Hematopoietic multipotent progenitor cell treated with erythropoietin and hydrocortisone succinate and interleukin-3 and kit ligand, for 17 days (in vitro differentiated cells): ENCODE data around the gene FGL2.
"Not testable (repeated sequence)": the region's sequence is repeated elsewhere in the genome, so short reads cannot be mapped to it uniquely, and the experiment has no call there.

Experiments
- DNase-seq: peaks from one replicate; pipeline ENCODE4 v3.0.0-alpha.2; 2015; ENCODE audit warnings: low spot score

The FGL2 gene

GRCh38 chr7:77216181-77216845 lies 16.7 kb upstream of the FGL2 start:
- DNase-seq = no peak

- no peak for DNase-seq
Measured at GRCh38 chr7:77209479-77210139, 10.0 kb upstream of the FGL2 start.

- no peak for DNase-seq
Measured at GRCh38 chr7:77208416-77208815, 8.8 kb upstream of the FGL2 start.

- no peak for DNase-seq
Measured at GRCh38 chr7:77205706-77206105, 6.1 kb upstream of the FGL2 start.

- no peak for DNase-seq
Measured at GRCh38 chr7:77202481-77202976, 2.9 kb upstream of the FGL2 start.

GRCh38 chr7:77200542-77200941 lies 923 bp upstream of the FGL2 start:
- DNase-seq = no peak

GRCh38 chr7:77197141-77197540 lies 2.5 kb downstream of the FGL2 start:
- DNase-seq = no peak

- no peak for DNase-seq
Measured at GRCh38 chr7:77188731-77189437, 10.7 kb downstream of the FGL2 start.

- DNase-seq = no peak
Measured at GRCh38 chr7:77185866-77186265, 13.8 kb downstream of the FGL2 start.

GRCh38 chr7:77184990-77185389 lies 14.6 kb downstream of the FGL2 start:
- no peak for DNase-seq

- no peak for DNase-seq
Measured at GRCh38 chr7:77184463-77184862, 15.2 kb downstream of the FGL2 start.

GRCh38 chr7:77182261-77182660 lies 17.4 kb downstream of the FGL2 start:
- DNase-seq = no peak

GRCh38 chr7:77181734-77182133 lies 17.9 kb downstream of the FGL2 start:
- DNase-seq = no peak

- no peak for DNase-seq
Measured at GRCh38 chr7:77181015-77181595, 18.5 kb downstream of the FGL2 start.

- not testable (repeated sequence) for DNase-seq
Measured at GRCh38 chr7:77178024-77178423, 21.6 kb downstream of the FGL2 start.

- DNase-seq = not testable (repeated sequence)
Measured at GRCh38 chr7:77177321-77177904, 22.2 kb downstream of the FGL2 start.

GRCh38 chr7:77175274-77175800 lies 24.3 kb downstream of the FGL2 start:
- not testable (repeated sequence) for DNase-seq

- DNase-seq = not testable (repeated sequence)
Measured at GRCh38 chr7:77174418-77174817, 25.2 kb downstream of the FGL2 start.

- not testable (repeated sequence) for DNase-seq
Measured at GRCh38 chr7:77172437-77173172, 27.0 kb downstream of the FGL2 start.

GRCh38 chr7:77171073-77171472 lies 28.5 kb downstream of the FGL2 start:
- DNase-seq = peak; percentile 2

- DNase-seq = no peak
Measured at GRCh38 chr7:77157446-77157845, 42.2 kb downstream of the FGL2 start.
